Thoracic aorta (tissue), 2 donors: Measurements from ENCODE around the gene LENG9. TPM values are rescaled to one million over a fixed set of nuclear protein-coding genes. Genes with fewer than 3 reads are reported as not detected.

ENCODE experiments used
- ATAC-seq: fragments of 150-250 bp; one replicate; pipeline ENCODE4 v1.8.0; 2017; ENCODE audit warnings: low read depth; ENCODE audit not compliant: insufficient number of reproducible peaks, low FRiP score
- DNase-seq: peaks from one replicate; pipeline ENCODE4 v3.0.0-alpha.2; 2020; ENCODE audit warnings: low spot score
- H3K27ac ChIP-seq, 2 donors: fragments of 200-600 bp; sonication (generic); 1 replicate in 1 of 2; 2 replicates in 1 of 2; pipeline ENCODE4 v1.5.1; 2016; ENCODE audit warnings: mild to moderate bottlenecking in 2 of 2, moderate library complexity in 2 of 2
- H3K27me3 ChIP-seq: fragments of 200-600 bp; sonication (generic); replicated peaks from 2 replicates; pipeline ENCODE4 v1.6.0; 2016; ENCODE audit warnings: mild to moderate bottlenecking; ENCODE audit not compliant: insufficient read depth
- H3K36me3 ChIP-seq: fragments of 200-600 bp; sonication (generic); one replicate; pipeline ENCODE4 v1.5.1; 2016
- H3K4me1 ChIP-seq, 2 donors: fragments of 200-600 bp; sonication (generic); 1 replicate in 1 of 2; 2 replicates in 1 of 2; pipeline versions ENCODE4 v1.5.1 to v1.6.0; 2016; ENCODE audit warnings: low read depth in 2 of 2, mild to moderate bottlenecking in 1 of 2; ENCODE audit not compliant: control insufficient read depth in 1 of 2
- H3K4me3 ChIP-seq: fragments of 200-600 bp; sonication (generic); 2 replicates; pipeline ENCODE4 v1.5.1; 2016; ENCODE audit warnings: mild to moderate bottlenecking
- H3K9me3 ChIP-seq: fragments of 200-600 bp; sonication (generic); 2 replicates; pipeline ENCODE4 v1.5.1; 2016
- total RNA-seq, 2 donors: library from RNA; depleted of rRNA; stranded (reverse); fragments of >200 nt; gene quantifications; one replicate each; pipeline versions ENCODE4 v1.1.0 to v1.2.3, GENCODE V29; 2016
- TF ChIP-seq, protein P1 (sequence below): fragments of 200-600 bp; sonication (generic); IDR thresholded peaks from one replicate; pipeline ENCODE4 v1.5.1; 2019; ENCODE audit warnings: antibody characterized with exemption

LENG9 gene
- total RNA-seq, 2 donors from 2014 or later, result 8.5 to 14.4 TPM

DNA sequence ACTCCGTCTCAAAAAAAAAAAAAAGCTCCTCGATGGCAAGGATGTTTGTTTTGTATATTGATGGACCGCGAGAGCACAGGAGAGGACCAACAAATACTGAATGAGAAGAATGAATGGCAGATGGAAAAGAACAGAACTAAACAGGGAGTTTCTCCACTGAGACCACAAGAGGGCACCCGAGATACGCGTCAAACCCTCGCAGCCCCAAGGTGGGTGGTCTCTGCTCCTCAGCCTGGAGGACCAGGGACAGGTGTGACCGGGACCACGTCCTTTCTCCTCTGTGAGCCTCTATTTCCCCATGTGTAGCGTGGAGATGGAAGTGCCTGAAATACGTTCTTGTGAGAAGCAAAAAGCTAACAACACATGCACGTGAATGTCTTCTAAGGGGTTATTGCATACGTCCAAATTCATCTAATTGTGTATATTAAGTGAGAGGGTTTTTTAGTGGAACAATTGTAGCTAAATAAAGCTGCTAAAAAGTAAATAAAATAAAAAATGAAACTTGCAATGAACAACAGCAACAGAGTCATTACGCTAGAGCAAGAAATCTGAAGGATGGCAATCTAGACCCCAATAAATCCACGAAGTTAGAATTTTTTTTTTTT is 17.9 kb upstream of the LENG9 start:
- H3K4me3 ChIP-seq, result no peak overlapping the region
- TF ChIP-seq, protein P1, sequence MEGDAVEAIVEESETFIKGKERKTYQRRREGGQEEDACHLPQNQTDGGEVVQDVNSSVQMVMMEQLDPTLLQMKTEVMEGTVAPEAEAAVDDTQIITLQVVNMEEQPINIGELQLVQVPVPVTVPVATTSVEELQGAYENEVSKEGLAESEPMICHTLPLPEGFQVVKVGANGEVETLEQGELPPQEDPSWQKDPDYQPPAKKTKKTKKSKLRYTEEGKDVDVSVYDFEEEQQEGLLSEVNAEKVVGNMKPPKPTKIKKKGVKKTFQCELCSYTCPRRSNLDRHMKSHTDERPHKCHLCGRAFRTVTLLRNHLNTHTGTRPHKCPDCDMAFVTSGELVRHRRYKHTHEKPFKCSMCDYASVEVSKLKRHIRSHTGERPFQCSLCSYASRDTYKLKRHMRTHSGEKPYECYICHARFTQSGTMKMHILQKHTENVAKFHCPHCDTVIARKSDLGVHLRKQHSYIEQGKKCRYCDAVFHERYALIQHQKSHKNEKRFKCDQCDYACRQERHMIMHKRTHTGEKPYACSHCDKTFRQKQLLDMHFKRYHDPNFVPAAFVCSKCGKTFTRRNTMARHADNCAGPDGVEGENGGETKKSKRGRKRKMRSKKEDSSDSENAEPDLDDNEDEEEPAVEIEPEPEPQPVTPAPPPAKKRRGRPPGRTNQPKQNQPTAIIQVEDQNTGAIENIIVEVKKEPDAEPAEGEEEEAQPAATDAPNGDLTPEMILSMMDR, result peak; percentile 37
- H3K9me3 ChIP-seq, result no peaks in the 10 kb centered on the region
- H3K36me3 ChIP-seq, result no peaks in the 10 kb centered on the region
- H3K27me3 ChIP-seq, result no peaks in the 10 kb centered on the region
- no peak for ATAC-seq
- no peak overlapping the region for H3K27ac ChIP-seq
- H3K4me1 ChIP-seq, result no peaks in the 10 kb centered on the region
- no peak for DNase-seq

DNA sequence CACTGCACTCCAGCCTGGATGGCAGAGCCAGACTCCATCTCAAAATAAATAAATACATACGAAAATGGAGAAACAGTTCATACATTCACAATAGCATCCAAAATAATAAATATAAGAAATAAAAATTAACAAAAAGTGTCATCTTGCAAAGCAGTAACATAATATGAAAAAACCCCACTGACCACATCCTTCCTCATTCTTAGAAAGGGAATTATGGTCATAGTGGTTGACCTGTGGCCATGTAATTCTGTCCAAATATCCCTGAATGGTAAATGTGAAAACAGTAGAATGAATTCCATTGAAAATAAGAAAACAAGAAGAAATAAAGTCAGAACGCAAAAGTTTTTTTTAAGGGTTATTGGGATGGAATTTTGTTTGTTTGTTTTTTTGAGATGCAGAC is 16.5 kb upstream of the LENG9 start:
- Histone ChIP-seq H3K27me3 (no peaks in the 10 kb centered on the region), H3K36me3 (no peaks in the 10 kb centered on the region), H3K9me3 (no peaks in the 10 kb centered on the region), H3K27ac (no peak overlapping the region), H3K4me1 (no peaks in the 10 kb centered on the region), H3K4me3 (no peak overlapping the region)
- DNase-seq (no peak), ATAC-seq (no peak)
- TF ChIP-seq, protein P1, result no peak

DNA sequence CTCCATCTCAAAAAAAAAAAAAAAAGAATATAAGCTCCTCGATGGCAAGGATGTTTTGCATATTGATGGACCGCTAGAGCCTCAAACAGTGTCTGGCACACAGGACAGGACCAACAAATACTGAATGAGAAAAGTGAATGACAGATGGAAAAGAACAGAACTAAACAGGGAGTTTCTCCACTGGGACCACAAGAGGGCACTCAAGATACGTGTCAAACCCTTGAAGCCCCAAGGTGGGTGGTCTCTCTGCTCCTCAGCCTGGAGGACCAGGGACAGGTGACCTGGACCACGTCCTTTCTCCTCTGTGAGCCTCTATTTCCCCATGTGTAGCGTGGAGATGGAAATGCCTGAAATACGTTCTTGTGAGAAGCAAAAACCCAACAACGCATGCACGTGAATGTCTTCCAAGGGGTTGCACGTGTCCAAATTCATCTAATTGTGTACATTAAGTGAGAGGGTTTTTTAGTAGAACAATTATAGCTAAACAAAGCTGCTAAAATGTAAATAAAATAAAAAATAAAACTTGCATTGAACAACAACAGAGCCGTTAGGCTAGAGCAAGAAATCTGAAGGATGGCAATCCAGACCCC is 15.2 kb upstream of the LENG9 start:
- Histone ChIP-seq H3K27ac (no peak overlapping the region), H3K36me3 (no peaks in the 10 kb centered on the region), H3K4me3 (no peak overlapping the region), H3K27me3 (no peaks in the 10 kb centered on the region), H3K9me3 (no peaks in the 10 kb centered on the region), H3K4me1 (peaks cover 0 to 2% of the 10 kb centered on the region in 2 donors)
- DNase-seq, result no peak
- TF ChIP-seq, protein P1, result peak; percentile 46
- no peak for ATAC-seq

DNA sequence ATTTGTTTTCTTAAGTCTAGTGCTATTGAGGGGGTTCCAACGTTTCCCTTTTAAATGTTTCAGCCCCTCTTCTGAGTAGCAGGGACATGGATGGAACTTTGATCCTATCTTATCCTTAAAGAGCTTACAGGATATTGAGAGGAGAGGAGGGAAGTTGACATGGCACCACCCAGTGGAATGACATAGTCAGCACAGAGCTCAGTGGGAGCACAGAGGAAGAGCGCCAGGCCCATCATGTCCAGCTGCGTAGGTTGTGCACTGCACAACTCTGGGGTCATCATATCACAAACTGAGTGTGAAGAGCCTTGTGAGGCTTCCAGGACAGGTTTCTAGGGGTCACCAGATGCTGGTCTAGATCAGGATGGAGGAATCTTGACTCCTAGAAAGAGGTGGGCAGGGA is 14.1 kb upstream of the LENG9 start:
- no peak for ATAC-seq
- H3K4me1 ChIP-seq, result peaks cover 0 to 6% of the 10 kb centered on the region in 2 donors
- no peak for DNase-seq

DNA sequence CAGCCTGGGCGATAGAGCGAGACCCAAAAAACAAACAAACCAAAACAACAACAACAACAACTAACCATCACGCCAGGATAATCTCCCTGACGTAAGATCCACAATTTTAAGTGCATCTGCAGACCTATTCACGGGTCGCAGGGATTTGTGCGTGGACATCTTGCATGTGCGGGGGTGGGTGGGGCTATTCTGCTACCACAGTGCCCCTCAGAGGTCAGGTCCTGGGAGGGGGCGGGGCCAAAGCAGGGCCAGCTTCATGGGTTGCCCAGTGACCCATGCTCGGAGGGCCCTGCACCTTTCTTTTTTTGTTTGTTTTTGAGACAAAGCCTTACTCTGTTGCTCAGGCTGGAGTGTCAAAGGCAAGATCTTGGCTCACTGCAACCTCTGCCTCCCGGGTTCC is 12.1 kb upstream of the LENG9 start:
- no peak for DNase-seq
- H3K4me3 ChIP-seq, result no peak overlapping the region
- TF ChIP-seq, protein P1, result no peak
- H3K27ac ChIP-seq, result no peak overlapping the region
- H3K36me3 ChIP-seq, result no peaks in the 10 kb centered on the region
- no peaks in the 10 kb centered on the region for H3K27me3 ChIP-seq
- H3K4me1 ChIP-seq, result peaks cover 3 to 15% of the 10 kb centered on the region in 2 donors
- ATAC-seq, result no peak
- no peaks in the 10 kb centered on the region for H3K9me3 ChIP-seq

More for the DNA sequence above, 14.1 kb upstream of the LENG9 start:
- no peak overlapping the region for H3K4me3 ChIP-seq
- H3K27ac ChIP-seq, result no peak overlapping the region
- TF ChIP-seq, protein P1, result no peak
- no peaks in the 10 kb centered on the region for H3K9me3 ChIP-seq
- no peaks in the 10 kb centered on the region for H3K27me3 ChIP-seq
- H3K36me3 ChIP-seq, result no peaks in the 10 kb centered on the region
